Islet of Langerhans (tissue), 1 donor: ENCODE measurements around the gene AJM1.

Experiments
- FAIRE-seq: peaks from one replicate; lab custom pipeline; 2011; peaks lifted over from hg19 to GRCh38; lab: Jason Lieb, UNC

AJM1 gene

DNA sequence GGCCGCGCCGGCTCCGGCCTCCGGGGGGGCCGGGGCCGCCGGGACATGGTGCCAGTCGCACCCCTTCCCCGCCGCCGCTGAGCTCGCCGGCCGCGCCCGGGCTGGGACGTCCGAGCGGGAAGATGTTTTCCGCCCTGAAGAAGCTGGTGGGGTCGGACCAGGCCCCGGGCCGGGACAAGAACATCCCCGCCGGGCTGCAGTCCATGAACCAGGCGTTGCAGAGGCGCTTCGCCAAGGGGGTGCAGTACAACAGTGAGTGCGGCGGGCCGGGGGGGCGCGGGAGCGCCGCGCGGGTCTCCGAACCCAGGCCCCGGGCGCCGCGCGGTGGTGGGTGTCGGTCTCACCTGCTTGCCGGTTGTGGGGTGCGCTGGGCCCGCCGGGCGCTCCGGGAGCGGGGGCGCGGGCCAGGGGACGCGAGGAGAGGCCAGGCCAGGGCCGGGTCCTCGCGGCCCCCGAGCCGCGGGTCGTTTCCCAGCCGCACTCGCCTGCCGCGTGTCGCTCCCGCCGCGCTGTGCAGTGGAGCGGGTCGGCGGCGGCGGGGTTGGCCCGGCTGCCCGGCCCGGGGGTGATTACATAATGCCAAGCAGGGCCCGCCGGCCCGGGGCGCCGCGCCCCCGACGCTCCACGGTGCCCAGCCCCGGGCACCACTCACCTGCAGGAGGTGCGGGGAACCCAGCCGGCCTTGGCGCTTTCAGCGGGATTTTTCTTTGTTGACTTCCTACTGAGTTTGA lies 34.0 kb upstream of the AJM1 start:
- FAIRE-seq, result no peak

DNA sequence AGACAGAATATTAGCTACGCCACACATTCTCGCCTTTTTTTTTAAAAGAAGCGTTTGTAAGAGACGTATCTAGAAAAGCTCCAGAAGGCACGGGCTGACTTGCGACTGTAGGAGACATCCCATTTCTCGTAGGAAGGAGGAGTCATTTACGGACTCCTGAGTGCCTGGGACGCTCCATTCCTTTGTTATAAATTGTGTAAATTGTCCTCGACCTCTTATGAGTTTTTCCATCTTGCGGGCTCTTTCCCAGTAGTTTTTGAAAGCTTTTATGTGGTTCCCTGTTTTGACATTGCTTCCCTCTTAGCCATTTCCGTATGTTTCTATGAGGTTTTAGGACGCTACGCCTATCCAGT lies 33.5 kb upstream of the AJM1 start:
- FAIRE-seq, result no peak

DNA sequence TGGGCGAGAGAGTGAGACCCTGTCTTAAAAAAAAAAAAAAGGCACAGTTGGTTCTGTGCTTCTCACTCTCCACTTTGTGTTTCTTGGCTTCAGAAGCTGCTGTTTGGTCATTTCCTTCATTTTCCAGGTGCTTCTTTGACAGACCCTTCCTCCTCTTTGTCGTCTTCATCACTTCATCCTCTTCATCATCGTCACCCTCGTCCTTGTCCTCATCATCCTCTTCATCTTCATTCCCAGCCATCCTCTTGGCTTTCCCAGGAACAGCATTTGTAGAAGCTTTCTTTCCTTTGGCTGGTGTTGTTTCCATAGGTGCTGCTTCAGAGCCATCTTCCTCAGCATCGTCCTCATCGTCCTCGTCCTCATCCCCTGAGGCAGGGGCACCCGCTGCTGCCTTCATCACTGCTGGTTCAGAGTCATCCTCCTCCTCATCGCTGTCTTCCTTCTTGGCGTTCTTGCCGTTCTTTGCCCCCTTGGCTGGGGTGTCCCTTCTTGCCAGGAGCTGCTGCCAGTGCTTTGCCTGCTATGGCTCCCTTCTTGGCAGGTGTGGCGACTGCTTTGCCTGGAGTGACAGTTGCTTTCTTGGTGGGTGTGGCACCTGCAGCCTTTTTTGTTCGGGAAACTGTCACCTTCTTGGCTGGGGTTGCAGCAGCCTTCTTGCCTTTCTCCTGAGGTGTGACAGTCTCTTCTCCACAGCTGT lies 27.4 kb upstream of the AJM1 start:
- no peak for FAIRE-seq

DNA sequence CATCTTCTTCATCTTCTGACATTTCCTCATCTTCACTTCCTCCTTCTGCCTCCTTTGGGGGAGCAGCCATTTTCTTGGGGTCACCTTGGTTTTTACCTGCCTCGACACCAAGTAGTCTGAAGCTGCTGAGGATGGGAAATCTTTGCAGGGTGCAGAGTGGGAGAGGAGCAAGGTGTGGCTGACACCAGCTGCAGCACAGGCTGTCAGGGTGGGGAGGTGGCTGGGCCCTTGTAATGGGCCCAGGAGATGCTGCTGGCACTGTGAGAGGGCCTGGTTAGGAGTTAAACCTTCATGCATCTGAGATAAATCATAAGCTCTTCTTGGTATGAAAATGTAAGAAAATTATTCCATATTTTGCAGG lies 26.9 kb upstream of the AJM1 start:
- FAIRE-seq, result no peak

DNA sequence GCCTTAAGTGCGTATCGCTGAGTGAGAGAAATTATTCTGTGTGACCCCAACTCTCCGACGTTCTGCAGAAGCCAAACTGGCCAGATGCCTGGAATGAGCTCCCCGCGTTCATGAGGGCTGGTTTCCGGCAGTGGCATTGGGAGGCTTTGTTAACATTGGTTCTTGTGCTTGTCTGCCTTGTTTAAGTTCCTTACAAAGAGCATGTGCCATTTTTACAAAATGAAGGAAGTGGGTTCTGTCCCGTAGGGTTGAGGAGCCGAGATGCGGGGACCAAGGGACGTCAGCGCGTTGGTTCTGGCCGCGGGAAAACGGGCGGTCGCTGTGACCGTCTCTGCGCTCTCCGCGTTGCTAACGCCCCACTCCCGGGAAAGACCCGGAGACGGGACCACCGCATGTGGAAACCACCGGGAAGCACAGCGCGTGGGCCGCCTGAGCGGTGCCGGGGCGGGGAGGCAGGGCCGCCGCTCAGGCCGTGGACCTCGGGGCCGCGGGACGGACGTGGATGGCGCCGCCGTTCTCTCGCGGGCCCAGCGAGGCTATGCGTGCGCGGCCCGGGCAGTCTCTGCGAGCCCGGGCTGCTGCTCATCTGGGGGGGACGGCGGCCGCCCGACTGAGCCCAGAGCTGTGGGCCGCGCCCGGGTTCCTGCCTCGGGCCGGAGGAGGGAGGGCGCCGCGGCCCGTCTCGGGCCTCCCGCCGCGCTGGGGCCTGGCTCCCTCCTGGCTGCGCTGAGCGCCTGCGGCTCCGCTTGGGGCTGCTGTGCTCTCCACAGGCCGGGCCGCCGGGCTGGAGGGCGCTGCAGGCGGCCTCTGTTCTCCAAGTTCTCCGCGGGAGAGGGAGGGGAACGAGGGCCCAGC lies 21.1 kb upstream of the AJM1 start:
- no peak for FAIRE-seq

DNA sequence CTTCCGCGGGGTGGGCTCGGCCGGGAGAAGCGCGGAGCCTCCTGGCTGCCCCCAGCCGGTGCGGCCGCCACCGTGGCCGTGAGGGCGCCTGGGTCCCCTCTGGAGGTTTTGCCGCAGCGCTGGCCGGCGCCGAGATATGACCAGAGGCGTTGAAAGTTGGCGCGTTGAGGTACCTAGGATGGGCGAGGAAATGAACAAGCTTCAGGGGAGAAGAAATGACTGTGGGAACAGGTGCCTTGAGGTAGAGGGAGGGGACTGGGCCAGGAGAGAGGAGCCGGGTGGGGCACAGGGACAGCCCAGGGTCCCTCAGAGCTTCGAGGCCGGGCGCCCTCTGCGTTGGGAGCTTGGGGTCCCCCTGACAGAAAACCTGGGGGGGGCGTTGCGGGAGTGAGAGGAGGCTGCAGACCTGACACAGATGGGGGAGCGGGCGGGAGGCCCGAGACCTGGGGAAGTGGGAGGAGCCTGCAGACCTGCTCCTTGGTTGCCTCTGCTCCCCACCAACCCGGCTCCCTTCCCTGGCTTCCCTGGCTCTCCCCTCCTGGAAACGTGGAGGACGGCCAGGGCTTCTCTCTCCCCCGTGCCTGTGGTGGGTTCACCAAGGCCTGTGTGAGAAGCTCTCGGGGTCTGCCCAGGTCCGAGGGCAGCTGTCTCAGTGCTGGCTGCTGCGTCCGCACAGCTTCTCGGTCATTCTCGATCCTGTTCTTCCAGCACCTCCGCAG lies 20.3 kb upstream of the AJM1 start:
- FAIRE-seq, result no peak

DNA sequence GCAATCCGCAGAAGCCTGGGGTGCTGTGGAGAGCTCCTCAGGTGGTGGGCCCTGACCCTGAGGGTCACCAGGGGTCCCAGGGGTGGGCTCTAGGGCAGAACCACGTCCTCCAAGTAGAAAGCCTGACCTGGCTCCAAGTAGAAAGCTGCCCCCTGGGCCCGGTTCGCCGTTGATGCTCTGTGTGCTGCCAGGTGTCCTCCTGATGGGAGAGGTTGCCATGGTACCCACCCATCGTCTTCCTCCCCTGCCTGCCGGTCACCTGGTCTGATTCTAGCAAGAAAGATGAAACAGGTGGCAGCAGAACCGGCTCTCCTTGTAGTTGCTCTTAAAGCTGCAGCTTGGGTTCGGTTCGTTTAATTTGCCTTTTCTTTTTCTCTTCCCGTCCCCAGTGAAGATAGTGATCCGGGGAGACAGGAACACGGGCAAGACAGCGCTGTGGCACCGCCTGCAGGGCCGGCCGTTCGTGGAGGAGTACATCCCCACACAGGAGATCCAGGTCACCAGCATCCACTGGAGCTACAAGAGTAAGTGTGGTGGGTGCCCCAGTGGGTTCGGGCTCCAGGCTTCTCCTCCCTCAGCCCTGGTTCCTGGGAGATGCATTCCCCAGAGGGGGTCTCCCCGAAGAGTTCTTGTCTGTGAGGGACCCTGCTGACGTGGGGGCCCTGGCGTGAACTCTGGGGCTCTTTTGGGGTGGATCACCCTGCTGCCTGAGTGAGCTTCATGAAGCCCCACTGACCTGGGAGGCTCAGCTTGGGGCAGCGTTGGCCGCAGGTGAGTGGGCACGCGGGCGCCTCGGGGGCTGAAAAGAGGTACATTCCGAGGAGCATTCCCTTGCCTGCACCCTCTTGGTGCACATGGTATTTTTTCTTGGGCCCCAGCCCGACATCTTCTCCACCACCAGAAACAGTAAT lies 18.9 kb upstream of the AJM1 start:
- no peak for FAIRE-seq

DNA sequence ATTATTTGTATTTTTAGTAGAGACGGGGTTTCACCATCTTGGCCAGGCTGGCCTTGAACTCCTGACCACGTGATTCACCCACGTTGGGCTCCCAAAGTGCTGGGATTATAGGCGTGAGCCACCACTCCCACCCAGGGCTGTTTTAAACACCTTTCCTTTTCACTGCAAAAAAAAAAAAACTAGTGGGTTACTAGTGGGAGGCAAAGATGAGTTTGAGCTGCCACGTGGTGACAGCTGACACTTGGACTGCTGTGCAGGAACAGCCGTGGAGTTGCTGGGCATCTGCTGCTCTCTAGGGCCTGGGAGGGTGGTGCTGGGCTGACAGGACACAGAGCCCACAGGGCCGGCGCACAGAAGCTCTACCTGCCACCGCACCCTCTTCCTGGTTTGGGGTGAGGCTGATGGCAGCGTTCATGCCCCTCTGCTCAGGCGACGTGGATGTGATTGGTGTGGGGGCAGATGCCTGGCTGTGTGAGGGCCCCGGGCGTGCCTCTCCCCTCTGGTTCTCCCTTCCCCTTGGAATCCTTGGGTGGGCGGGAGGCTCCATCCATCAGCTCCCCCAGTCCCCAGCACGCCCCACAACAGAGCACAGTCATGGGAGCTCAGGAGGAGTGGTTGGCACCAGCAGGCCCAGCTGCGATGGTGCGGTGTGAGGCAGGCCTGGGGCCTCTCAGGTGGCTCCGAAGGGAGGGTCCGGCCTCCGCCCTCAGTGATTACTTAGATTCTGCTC lies 17.6 kb upstream of the AJM1 start:
- FAIRE-seq, result no peak

DNA sequence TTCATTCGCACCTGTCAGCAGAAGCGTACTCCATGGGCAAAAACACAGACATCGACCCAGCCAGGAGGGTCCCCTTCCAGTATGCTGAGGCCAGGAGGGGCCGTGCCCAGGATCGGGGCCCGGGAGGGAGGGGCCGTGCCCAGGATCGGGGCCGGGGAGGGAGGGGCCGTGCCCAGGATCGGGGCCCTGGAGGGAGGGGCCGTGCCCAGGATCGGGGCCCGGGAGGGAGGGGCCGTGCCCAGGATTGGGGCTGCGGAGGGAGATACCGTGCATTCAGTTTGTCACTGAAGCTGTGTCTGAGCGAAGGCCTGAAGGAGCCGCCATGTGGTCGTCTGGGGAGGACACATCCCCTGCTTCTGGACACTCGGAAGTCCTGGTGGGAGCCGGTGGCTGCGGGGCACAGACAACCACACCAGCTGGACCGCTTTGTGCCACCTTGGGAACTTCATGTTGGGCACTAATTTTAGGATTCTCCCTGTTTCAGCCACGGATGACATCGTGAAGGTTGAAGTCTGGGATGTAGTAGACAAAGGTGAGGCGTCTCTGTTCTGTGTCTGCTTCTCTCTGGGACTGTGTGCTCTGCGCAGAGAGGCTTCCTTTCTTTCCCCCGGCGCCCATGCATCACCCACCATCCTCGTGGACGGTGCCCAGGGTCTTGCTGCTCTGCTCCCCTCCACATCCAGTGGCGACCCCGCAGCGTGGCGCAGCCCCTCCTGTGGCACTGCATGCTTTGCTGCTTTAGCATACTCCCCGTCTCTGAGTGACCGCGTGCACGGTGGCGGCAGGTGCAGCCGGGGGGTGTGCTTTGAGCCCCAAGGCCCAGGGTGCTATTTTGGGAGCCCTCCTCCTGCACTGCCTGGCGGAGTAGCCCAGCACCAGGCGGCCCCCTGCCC lies 16.7 kb upstream of the AJM1 start:
- no peak for FAIRE-seq

DNA sequence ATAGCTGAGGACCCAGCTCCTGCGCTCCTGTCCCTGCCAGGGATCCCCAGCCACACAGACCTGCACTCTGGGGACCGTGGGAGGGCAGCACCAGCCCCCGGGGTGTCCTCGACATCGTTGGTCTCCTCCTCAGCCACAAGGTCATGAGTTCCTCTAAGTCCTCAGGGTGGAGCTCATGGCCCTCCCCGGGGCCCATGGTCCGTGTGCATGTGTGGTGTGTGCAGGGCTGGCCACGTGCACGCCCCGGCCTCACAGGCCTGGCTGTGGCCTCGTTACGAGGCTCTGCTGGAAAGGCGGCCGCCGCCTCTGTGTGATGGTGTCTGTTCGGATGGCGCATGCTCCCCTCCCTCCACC lies 16.1 kb upstream of the AJM1 start:
- no peak for FAIRE-seq

DNA sequence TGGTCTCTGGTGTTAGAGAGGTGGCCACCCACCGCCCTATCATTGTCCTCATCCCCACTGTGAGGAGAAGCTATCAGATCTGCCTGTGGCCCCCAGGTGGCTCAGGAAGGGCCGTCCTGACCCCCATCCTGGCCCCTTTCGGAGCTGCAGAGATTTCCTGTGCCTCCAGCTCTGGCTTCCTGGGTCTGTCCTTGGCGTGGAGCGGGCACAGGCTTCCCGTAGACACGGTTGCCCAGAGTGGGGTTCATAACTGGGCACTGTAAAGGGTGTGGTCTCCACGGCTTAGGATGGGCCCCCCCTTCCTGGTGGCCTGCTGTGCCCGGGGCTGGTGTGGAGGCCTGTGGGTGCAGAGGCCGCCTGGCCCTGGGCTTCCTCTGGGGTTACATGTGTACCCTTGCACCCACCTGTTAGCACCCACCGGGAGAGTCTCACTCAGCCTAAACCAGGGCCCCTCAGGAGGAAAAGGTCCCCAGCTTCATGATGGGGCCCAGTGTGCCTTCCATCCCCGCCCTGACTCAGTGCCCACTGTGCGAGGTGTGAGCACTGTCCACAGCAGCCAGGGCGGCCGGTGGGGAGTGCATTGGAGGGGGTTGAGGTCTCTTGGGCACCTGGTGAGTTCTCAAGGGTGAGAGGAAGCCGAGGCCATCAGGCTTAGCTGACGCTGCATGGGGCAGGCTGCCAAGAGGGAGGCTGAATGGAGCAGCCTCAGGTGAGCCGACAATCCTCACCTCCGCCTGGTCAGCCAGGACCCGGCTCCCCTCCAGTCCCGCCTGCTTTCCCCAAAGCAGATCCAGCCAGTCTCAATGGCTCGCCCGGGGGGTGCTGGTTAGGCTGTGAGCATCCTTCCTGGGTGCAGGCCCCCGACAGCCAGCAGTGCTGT lies 15.3 kb upstream of the AJM1 start:
- FAIRE-seq, result no peak

DNA sequence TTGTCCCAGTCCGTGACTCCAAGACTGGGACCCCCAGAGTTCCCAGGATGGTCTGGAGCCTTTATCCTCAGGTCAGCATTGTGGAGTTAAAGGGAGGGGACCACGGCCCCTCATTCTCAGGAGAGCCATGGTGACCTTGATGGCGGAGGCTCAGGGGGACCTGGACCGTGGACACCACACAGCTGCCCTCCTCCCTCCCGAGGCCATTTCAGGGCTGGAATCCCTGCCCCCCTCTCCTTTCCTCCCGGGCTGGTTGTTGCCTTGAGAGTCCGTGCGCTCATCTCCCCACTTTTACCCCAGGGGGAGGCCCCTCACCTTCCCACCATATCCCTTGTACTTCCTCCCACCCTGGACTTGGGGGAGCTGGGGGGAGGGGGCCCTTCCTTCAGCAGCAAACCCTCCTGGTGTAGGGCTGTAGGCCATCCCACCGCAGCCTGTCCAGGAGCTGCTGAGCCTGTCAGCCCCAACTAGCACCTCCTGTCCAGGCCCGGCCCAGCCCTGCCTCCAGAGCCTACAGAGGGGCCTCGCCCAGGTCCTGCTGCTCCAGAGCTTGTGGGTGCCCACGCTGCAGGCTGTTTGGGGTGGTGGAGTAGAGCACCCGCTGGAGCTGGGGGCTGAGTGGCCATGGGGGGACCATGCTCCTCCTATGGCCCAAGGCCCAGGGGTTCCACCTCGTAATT lies 14.3 kb upstream of the AJM1 start:
- FAIRE-seq, result no peak

DNA sequence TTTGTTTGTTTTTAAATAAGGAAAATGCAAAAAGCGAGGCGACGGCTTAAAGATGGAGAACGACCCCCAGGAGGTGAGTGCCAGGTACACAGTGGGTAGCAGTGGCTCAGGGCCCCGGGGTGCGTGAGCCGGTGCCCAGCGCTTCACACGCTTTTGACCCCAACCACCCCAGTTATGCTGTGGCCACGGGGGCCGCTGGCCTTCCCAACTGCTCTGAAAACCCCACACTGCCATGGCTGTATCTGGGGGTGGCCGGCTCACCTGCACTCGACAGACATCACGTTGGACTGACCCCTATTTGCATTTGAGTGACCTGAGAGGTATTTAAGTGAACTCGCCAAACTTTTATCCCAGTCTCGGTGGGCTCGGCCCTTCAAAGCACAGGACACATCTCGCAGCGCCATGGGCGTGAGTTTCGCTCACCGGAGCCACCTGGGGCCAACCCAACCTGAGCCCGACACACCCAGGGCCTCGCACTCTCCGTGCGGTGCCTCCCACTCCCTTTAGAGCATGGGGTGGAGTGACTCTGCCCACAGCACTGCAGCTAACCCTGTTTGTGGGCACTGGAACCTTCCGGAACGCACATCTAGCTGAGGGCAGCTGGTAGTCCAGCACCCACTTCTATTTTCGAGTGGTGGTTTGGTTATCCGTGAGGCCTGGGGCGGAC lies 13.7 kb upstream of the AJM1 start:
- FAIRE-seq, result no peak

DNA sequence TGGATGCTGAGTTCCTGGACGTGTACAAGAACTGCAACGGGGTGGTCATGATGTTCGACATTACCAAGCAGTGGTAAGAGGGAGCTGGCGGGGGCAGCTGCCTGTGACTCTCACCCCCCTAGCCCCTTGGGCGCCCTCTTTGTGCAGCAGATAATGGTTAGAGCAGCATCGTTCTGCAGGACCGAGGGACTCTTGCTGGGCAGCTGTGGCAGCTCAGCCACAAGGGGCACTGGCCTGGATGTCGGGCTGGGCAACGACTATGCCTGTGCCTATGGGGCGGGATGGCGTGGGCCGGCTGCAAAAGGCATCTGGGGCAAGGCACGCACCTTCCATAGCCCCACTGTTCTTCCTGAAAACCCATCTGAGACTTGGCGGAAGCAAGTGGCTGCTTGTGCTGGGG lies 12.9 kb upstream of the AJM1 start:
- no peak for FAIRE-seq

DNA sequence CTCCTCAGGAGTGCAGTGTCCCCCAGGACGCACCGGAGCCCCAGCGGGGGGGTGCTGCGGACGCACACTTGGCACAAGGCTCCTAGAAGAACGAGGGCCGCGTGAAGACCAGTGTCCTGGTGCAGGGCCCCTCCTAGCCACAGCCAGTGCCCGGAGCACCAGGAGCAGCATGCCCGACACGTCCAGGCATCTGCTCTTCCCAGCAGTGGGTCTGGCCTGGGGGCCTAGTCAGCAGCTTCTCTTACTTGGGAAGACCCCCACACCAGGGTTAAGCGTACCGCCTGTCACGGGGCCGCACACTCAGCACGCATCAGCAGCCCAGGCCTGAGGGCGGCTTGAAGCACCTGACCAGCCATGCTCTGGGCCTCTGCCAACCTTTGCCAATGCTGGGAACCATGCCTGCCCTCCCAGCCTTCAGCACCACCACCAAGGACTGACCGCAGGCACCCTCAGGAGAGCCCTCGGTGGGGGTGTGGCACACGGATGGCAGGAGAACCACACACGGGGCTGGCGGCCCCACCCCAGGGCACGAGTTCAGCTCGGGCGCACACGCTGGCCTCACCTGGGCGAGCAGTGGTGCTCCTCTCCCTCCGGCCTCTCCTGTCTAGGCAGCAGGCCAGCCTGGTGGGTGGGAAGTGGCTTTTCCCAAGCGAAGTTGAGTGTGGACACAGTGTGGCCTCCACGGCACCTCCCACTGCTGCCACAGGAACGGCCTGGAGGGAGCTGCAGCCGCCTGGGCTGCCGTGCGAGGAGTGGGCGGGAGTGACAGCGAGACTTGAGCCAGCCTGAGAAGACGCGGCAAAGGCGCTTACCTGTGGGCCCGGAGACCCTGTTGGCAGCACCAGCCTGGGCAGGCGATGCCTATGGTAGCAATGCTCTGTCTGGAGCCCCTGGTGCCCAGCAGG lies 12.0 kb upstream of the AJM1 start:
- FAIRE-seq, result no peak

DNA sequence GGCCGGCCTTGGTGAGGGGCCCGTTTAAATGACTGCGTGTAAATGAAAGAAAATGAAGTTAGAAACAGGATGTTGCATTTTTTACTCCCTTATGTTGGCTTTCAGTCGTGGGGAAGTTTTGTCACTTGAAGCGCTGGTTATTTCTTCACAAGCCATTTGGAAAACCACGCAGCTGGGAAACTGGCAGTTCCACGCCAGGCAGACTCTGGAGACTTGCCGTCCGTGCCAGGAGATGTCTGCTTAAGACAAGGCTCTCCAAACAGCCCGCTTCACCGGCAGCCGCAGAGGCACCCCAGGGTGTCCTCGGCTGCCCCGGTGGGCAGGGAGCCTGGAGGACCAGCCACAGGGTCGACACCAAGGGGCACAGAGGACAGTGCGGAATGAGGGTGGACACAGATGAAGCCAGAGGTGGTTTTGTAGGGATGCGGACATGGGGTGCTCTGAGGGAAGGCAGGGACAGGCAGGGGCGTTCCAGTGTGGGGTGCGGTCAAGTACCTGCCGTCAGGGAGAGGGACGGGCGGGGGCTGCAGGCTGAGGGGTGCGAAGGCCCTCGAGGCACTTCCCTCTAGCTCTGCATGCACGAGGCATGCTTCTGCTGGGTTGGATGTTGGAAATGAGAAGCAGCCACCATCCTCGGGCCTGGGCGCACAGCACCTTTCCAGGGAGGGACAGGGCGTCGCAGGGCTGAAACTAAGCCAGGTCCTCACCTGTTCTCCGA lies 11.1 kb upstream of the AJM1 start:
- no peak for FAIRE-seq
